IPS-18c (cell line): ENCODE measurements around the gene PRDM5.

ENCODE experiments used
- H3K4me3 ChIP-seq: 2 replicates; pipeline ENCODE4 v1.7.0; 2013; ENCODE audit warnings: low read depth, mild to moderate bottlenecking, low read length, moderate library complexity; ENCODE audit not compliant: insufficient read depth
- H3K9me3 ChIP-seq: one replicate; pipeline ENCODE4 v1.6.1; 2013; ENCODE audit warnings: mild to moderate bottlenecking, low read length, moderate library complexity; ENCODE audit not compliant: control insufficient read depth, insufficient read depth

The PRDM5 gene

DNA sequence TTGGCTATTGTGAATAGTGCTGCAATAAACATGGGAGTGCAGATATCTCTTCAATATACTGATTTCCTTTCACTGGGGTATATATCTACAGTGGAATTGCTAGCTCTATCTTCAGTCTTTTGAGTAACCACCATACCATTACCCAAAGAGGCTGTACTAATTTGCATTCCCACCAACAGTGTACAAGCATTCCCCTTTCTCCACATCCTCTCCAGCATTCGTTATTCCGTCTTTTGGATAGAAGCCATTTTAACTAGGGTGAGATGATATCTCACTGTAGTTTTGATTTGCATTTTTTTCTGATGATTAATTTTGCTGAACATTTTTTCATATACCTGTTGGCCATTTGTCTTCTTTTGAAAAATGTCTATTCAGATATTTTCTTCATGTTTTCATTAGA, 110.3 kb downstream of the PRDM5 start:
- Histone ChIP-seq H3K4me3 (no peak overlapping the region), H3K9me3 (peaks cover 5% of the 10 kb centered on the region)

DNA sequence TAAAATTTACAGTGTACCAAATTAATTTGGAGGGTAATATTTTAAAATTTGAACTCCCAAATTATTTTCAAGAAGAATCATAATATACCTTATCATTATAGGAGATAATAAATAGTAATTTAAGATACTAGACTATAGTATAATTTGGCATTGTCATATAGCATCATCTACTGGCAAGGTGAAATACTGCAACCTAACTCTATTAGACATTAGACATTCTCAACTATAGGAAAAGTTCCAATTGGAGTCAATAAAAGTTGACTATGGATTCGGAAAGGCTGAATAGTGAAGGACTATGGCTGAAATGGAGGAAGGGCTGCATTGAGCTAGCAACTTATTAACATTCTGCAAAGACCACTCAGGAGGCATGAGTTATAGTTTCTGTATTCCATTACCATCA, 113.0 kb downstream of the PRDM5 start:
- H3K4me3 ChIP-seq, result no peak overlapping the region
- peaks cover 5% of the 10 kb centered on the region for H3K9me3 ChIP-seq

DNA sequence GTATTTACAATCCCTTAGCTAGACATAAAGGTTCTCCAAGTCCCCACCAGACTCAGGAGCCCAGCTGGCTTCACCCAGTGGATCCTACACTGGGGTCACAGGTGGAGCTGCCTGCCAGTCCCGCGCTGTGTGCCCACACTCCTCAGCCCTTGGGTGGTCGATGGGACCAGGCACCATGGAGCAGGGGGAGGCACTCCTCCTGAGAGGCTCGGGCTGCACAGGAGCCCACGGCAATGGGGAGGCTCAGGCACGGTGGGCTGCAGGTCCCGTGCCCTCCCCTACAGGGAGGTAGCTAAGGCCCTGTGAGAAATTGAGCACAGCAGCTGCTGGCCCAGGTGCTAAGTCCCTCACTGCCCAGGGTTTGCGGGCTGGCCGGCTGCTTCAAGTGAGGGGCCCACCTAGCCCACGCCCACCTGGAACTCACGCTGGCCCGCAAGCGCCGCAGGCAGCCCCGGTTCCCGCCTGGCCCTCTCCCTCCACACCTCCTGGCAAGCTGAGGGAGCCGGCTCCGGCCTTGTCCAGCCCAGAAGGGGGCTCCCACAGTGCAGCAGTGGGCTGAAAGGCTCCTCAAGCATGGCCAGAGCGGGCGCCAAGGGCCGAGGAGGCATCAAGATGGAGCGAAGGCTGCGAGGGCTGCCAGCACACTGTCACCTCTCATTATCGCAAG, 113.9 kb downstream of the PRDM5 start:
- H3K9me3 ChIP-seq, result peaks cover 5% of the 10 kb centered on the region
- no peak overlapping the region for H3K4me3 ChIP-seq

DNA sequence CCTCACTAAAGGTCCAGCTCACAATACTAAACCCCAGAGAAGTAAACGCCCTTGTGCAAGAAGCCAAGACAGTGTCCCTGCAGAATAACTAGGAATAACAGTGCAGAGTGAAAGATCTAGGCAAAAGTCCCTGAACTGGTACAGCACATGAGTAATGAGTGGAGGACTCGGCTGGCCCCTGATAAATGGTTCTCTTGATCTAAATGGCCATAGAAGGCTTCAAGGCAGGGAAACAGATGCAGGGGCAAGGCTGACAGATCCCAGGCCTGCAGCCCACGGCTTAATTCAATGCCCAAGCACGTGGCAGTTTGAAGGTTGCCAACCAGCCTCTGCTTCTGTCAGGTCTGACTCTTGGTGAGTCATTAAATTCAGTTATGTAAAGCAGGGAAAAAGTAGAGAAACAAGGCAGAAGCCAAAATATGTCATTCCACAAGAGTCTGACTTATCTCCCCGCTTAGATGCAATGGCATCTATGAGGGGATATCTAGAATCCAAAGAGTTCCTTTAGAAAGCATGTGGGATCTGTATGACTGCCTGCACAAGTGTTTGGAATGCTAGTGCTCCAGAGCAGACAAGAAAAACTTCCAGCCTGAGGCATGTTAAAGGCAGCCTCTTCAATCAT, 121.3 kb downstream of the PRDM5 start:
- Histone ChIP-seq H3K9me3 (no peaks in the 10 kb centered on the region), H3K4me3 (no peak overlapping the region)

DNA sequence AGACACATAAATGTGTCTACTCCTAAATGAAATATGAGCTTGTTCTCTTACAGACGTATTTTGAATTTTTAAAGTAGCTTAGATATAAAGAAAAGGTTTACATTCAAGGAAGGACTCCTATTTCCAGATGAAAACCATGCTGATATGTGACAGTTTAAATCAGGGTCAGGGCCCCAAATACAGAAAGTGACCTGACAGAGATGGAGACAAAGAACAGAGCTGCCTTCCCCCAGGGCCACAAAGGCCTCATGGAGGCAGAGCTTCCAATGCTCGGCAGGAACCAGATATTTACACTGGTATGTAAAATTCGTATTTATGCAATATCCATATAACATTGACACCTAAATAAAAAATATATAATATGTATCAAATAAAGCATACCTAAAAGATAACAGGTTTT, 124.0 kb downstream of the PRDM5 start:
- Histone ChIP-seq H3K4me3 (no peak overlapping the region), H3K9me3 (no peaks in the 10 kb centered on the region)

DNA sequence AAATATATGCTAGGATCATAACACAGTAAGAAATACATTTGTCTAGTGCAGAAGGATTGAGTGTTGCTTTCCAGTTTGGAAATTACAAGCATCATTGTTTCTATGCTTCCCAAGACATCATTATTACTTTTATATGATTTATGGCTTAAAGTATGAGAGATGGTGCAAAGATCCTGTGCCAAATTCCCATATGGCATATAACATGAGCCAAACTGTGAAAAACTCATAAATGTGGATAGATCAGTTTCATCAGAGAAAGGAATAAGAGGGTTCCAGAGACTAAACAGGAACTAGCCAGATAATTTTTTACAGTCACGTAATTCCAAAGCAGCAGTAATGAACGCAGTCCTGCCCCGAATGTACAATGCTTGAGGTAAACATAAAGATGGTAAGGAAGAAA, 126.3 kb downstream of the PRDM5 start:
- Histone ChIP-seq H3K9me3 (peaks cover 3% of the 10 kb centered on the region), H3K4me3 (no peak overlapping the region)

DNA sequence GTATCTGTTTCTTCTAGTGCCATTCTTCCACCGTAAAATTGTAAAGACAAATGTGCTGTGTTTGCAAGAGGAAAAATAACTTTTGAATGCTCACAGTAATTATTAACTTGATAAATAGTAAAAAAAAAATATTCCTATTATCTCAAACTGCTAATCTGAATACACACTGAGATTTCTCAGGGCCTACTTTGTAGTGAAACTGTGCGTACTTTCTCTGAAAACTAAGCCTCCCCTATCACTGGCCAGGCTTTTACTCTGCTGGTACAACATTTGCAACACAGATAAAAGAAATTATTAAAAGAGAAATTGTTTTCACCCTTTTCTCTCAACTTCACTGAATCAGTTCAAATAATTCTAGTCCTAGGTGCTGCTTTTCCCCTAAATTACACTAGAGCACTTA, 137.3 kb downstream of the PRDM5 start:
- Histone ChIP-seq H3K4me3 (no peak overlapping the region), H3K9me3 (no peaks in the 10 kb centered on the region)

DNA sequence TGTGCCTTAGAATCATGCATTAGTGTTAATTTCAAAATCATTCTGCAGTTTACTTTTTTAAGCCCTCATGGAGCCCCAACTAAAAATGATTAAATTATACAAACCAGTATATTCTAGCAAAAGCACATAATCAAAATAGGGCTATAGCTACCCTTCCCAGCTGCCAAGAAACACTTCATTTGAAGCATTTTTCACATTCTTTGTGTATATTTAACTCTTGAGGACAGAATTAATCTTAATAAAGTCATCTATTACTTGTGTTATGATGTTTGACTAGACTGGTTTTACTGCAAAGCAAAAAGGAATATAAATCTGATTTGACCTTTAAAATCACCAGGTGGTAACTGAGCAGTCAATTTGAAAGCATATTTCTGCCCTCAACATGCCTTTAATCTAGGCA, 145.1 kb downstream of the PRDM5 start:
- Histone ChIP-seq H3K9me3 (no peaks in the 10 kb centered on the region), H3K4me3 (no peak overlapping the region)

DNA sequence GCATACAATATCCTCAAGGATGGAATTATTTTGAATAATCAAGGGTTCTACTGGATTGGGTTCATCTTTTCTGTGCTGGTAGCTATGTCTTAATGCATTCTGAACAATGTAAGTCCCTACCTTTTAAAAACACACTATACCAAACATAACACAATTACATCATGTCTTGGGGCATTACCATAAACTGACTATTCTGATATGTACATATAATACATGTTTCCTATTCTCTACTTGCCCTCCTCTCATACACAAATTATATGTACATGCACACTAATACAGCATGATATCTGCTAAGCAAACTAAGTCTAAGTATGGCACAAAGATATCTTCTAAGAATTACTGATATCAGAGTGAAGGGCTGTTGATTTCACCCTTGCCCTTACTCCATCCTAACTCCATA, 147.1 kb downstream of the PRDM5 start:
- no peaks in the 10 kb centered on the region for H3K9me3 ChIP-seq
- no peak overlapping the region for H3K4me3 ChIP-seq

DNA sequence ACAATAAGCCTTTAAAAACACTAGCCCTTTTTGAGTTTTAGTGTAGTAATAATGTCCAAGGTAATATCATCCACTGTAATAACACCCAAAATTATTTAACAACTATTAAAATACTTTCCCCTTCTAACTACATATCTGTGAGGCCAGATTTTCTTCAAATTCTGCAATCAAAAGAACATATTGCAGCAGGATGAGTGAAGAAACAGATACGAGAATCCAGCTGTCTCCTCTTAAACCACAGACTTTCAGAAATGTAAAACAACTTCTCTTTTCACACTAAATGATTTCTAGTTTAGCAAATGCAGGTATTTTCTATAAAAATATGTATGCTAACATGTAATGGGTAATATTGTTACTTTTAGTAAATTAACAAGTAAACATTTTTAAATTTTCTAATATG, 148.9 kb downstream of the PRDM5 start:
- H3K4me3 ChIP-seq, result no peak overlapping the region
- no peaks in the 10 kb centered on the region for H3K9me3 ChIP-seq

DNA sequence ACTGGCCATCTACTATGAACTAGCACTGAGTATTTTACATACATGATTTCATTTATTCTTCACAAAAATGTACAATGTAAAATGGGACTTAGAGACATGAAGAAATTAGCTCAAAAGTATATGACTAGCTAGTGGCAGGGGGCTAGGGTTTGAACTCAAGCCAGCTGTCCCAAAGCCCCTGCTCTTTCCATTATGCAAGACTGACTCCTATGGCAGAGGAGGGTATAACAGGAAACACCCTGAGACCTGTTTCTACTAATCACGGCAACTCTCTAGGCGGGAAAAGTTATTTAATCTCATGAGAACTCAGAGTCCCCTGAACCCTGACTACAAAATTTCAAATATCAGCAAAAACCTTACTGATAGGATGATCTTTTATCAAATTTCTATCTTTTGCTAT, 150.6 kb downstream of the PRDM5 start:
- Histone ChIP-seq H3K4me3 (no peak overlapping the region), H3K9me3 (no peaks in the 10 kb centered on the region)

DNA sequence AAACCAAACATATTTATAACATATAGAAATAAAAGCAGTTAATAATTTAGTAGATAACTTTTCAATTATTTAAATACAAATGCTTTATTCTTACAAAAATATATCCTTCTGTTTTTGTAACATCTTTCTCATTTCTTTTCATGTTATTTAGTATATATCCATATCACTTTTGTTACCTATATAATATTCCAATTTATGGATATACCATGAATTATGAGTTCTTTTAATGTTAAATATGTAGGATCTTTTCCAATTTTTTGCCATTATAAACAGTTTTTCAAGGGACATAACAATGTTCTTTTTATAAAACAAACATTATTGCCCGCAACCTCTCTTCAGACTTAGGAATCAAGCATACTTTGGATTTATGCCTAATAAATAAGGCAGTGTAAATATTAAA, 151.6 kb downstream of the PRDM5 start:
- Histone ChIP-seq H3K4me3 (no peak overlapping the region), H3K9me3 (no peaks in the 10 kb centered on the region)

DNA sequence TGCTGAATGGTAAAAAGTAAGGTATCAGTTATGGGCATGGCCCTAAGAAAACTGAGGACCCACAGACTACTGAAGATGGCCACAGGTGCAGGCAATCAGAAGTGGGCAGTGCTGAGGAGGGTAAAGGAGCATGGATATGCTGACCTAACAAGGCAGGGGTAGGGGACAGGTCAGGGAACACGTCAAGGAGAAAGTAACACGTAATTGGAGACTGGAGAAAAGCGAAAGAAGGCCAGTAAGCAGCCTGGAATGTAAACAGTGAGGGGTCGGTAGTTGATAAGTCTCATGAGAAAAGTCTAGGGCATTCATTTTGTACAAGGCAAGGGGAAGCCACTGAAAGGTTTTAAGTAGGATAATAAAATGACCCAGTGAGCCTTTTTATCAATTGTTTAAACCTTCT, 153.3 kb downstream of the PRDM5 start:
- no peaks in the 10 kb centered on the region for H3K9me3 ChIP-seq
- H3K4me3 ChIP-seq, result no peak overlapping the region

DNA sequence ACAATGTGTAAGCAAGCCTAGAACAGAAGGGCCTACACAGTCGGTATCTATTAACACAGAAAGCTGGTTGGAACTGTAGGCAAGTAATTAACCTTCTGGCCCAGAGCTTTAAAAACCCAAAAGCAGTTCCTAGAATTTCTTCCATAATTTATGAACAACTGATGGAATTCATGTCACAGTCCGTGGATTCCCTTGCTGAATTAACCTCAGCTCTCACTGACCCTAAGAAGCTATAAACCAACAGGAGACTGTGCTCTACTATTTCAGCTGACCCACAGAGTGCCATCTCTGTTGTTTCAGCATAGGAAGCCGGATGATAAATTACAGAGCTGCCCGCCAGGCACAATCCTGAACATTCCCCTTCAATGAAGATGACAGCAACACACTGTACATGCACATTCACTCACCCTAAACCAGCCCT, 157.3 kb downstream of the PRDM5 start:
- H3K9me3 ChIP-seq, result no peaks in the 10 kb centered on the region
- no peak overlapping the region for H3K4me3 ChIP-seq

DNA sequence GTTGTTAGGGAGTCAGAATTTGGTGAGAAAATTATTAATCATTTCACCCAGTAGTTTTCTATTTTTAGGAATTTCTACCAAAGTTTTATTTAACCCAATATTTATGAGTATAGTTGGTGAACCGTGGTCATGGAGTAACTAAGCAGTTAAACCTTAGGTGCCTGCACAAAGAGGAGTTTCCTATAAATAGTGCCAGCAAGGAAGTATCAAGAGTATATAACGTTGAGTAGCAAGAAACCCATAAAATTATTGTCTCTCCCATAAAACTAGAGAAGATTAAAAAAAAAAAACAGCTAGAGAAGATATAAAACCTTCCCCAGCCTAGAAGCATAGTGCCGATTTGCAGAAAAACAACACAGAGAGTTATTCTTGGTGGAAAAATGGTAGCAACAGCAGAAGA, 158.9 kb downstream of the PRDM5 start:
- H3K4me3 ChIP-seq, result no peak overlapping the region
- no peaks in the 10 kb centered on the region for H3K9me3 ChIP-seq

DNA sequence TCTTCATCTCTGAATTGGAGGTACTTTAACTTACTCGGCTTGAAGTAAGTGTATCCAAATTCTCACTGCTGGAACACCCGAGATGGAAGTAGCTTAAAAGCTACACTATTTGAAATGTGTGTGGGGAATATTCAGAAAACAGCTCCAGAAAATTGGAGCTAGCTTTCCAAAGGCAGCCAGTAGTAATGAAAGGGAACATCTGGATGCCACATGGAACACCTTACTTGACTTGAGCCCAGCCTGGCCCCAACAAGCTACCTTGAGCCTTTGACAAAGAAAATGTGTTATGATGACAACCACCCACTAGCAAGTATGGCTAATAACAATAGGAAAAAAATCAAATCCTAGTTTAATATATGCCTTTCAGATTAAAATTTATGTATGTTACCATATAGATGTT, 161.5 kb downstream of the PRDM5 start:
- H3K9me3 ChIP-seq, result no peaks in the 10 kb centered on the region

DNA sequence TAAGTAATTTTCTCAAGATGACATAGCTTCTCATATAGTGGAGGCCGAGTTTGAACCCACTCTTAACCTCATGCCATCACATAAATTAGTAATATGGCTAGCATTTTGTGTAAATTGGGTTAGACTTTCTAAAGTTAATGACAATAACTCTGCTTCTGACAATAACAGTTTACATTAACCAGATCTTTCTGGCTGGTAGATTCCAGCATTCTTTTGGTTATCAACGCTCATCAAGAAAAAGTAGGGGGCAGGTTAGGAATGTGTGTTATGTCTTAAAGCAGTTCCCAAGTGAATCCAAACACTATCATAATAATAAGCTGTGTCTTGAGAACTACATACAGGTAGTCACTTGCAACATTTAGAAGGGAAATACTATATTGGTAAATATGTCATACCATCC, 162.5 kb downstream of the PRDM5 start:
- Histone ChIP-seq H3K9me3 (no peaks in the 10 kb centered on the region), H3K4me3 (no peak overlapping the region)

More for the DNA sequence above, 161.5 kb downstream of the PRDM5 start:
- H3K4me3 ChIP-seq, result no peak overlapping the region

DNA sequence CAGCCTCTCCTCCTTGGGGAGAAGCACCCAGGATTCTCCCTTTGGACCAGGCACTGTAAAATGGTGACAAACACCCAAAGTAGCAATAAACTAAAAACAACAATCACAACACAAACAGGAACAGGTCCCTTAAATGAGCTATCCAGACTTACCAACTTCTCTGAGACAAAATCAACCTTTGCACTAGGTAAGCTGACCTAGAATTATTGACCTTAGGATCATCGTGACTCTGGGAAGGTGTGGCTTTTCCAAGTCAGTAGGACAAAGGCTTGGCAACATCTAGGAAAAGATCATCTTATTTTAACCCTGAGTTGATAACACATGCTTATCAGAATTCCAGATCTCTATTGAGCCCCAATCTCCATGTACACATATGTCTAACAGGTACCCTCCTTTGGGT, 166.7 kb downstream of the PRDM5 start:
- no peaks in the 10 kb centered on the region for H3K9me3 ChIP-seq

DNA sequence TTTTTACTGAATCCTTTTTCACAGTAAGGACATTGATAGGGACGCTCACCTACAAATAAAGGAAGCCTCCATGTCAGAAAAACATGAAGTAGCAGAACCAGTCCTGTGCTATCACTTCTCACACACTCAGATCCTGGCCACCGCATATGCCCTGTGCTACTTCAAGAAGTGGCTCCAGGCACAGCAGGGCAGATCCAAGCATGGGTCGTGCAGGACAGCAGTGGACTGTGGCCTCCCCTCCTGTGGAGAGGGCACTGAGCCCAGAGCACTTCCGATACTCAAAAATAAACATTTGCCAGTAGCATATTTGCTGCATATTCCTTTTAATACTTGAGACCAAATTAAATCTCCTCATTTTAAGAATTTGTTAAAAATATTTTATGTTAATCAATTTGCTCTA, 167.9 kb downstream of the PRDM5 start:
- no peak overlapping the region for H3K4me3 ChIP-seq

More for the DNA sequence above, 166.7 kb downstream of the PRDM5 start:
- no peak overlapping the region for H3K4me3 ChIP-seq

More for the DNA sequence above, 167.9 kb downstream of the PRDM5 start:
- no peaks in the 10 kb centered on the region for H3K9me3 ChIP-seq
